Left kidney (tissue), 8 donors: Measurements from ENCODE around the gene TJP2. TPM values are rescaled to one million over a fixed set of nuclear protein-coding genes. Genes with fewer than 3 reads are reported as not detected.
A peak's percentile ranks its signal among the peaks of the same experiment; 100 is the strongest.

Source experiments
- DNase-seq: peaks from one replicate; pipeline ENCODE4 v3.0.0-alpha.2; 2013
- long read RNA-seq, 8 donors: transcript quantifications; one replicate each; lab custom pipeline, GENCODE V29; 2026
- polyA plus RNA-seq: library from polyadenylated mRNA; unstranded; fragments of 120-200 nt; gene quantifications from one replicate; pipeline ENCODE4 v1.2.1, GENCODE V29; 2013; ENCODE audit not compliant: insufficient read length

TJP2 gene
- 108 TPM for polyA plus RNA-seq
- long read RNA-seq, donor 1, transcript TJP2-204 (2 exons, 822 nt) = major isoform, 7 of 41 reads
- long read RNA-seq, donor 1, partial matches to known transcripts = 33 of 41 reads
- long read RNA-seq, donor 1, other reads (novel, unspliced or antisense) = 0 of 41 reads
- long read RNA-seq, donor 2, partial matches to known transcripts = 14 of 18 reads
- long read RNA-seq, donor 2, other reads (novel, unspliced or antisense) = 0 of 18 reads
- long read RNA-seq, donor 3, partial matches to known transcripts = 12 of 14 reads
- long read RNA-seq, donor 3, other reads (novel, unspliced or antisense) = 0 of 14 reads
- long read RNA-seq, donor 4, partial matches to known transcripts = 0 of 2 reads
- long read RNA-seq, donor 4, other reads (novel, unspliced or antisense) = 0 of 2 reads
- long read RNA-seq, donor 5, full-length matches to known transcripts = 4 of 34 reads
- long read RNA-seq, donor 5, partial matches to known transcripts = 30 of 34 reads
- long read RNA-seq, donor 5, other reads (novel, unspliced or antisense) = 0 of 34 reads
- long read RNA-seq, donor 6, partial matches to known transcripts = 10 of 14 reads
- long read RNA-seq, donor 6, other reads (novel, unspliced or antisense) = 0 of 14 reads
- long read RNA-seq, donor 7, partial matches to known transcripts = 69 of 75 reads
- long read RNA-seq, donor 7, other reads (novel, unspliced or antisense) = 0 of 75 reads
- long read RNA-seq, donor 8 = 0 reads

GRCh38 chr9:69173891-69174615 is at the start of gene TJP2:
Gene TJP2, plus strand, starts transcription at chr9:69174277. Its CDS starts 96 bp downstream, at chr9:69174373.
- peak; percentile 66 for DNase-seq

GRCh38 chr9:69130456-69131441 is 43.3 kb upstream of the TJP2 start:
- DNase-seq = no peak

- DNase-seq = no peak
These were observed 42.4 kb upstream of the TJP2 start for GRCh38 chr9:69131682-69132081.

GRCh38 chr9:69132361-69132760 is 41.7 kb upstream of the TJP2 start:
- no peak for DNase-seq

- DNase-seq = no peak
These were observed 39.7 kb upstream of the TJP2 start for GRCh38 chr9:69134412-69134811.

- no peak for DNase-seq
These were observed 37.9 kb upstream of the TJP2 start for GRCh38 chr9:69136185-69136584.

GRCh38 chr9:69136779-69137178 is 37.3 kb upstream of the TJP2 start:
- DNase-seq = no peak

GRCh38 chr9:69137311-69137710 is 36.8 kb upstream of the TJP2 start:
- DNase-seq = no peak

GRCh38 chr9:69139596-69139995 is 34.5 kb upstream of the TJP2 start:
- no peak for DNase-seq

GRCh38 chr9:69140123-69140735 is 33.8 kb upstream of the TJP2 start:
- no peak for DNase-seq

GRCh38 chr9:69141851-69142250 is 32.2 kb upstream of the TJP2 start:
- no peak for DNase-seq

- DNase-seq = no peak
These were observed 30.8 kb upstream of the TJP2 start for GRCh38 chr9:69143291-69143690.

- no peak for DNase-seq
These were observed 28.8 kb upstream of the TJP2 start for GRCh38 chr9:69145144-69145715.

- no peak for DNase-seq
These were observed 26.8 kb upstream of the TJP2 start for GRCh38 chr9:69147041-69147834.

- DNase-seq = no peak
These were observed 24.7 kb upstream of the TJP2 start for GRCh38 chr9:69149321-69149807.

- no peak for DNase-seq
These were observed 22.6 kb upstream of the TJP2 start for GRCh38 chr9:69151506-69151905.

GRCh38 chr9:69153707-69154521 is 20.2 kb upstream of the TJP2 start:
- no peak for DNase-seq

GRCh38 chr9:69155341-69156030 is 18.6 kb upstream of the TJP2 start:
- DNase-seq = no peak
